AG09319 (cell line): ENCODE measurements around the gene CNR2.
A peak's percentile ranks its signal among the peaks of the same experiment; 100 is the strongest.
"Not testable (repeated sequence)": the region's sequence is repeated elsewhere in the genome, so short reads cannot be mapped to it uniquely, and the experiment has no call there.

Experiments used
- DNase-seq: peaks from one replicate; pipeline ENCODE4 v3.0.0-alpha.2; 2010; ENCODE audit warnings: low read depth; ENCODE audit errors: extremely low read depth
- CTCF ChIP-seq: IDR thresholded peaks from 2 replicates; pipeline ENCODE4 v1.5.1; 2011; ENCODE audit warnings: low read depth, mild to moderate bottlenecking, inconsistent platforms, low read length, moderate library complexity

CNR2 gene

DNA sequence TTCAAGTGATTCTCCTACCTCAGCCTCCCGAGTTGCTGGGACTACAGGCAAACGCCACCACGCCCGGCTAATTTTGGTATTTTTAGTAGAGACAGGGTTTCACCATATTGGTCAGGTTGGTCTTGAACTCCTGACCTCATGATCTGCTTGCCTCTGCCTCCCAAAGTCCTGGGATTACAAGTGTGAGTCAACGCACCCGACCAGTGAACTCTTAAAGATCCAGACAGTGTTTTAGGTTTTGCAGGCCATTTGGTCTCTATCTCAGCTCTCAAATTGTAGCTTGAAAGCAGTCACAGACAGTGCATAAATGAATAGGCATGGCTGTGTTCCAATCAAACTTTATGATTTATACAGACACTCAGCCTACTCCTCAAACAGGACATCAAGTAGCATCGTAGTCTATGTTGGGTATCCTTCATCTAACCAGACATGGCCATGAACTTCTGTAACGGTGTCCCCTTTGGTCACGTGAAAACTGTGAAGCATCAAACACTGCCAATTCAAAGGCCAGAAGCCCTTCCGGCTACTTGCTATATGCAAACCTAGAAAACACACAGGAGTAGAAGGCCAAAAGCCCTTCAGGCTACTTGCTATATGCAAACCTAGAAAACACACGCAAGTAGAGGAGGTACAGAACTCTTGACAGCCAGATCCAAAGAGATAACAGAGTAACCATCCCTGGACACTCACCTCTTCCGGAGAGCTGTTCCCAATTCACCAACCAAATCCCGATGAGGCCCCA, 48.2 kb downstream of the CNR2 start:
- no peak for DNase-seq

GRCh38 chr1:23862640-23863039, 50.5 kb downstream of the CNR2 start:
- no peak for DNase-seq
- no peak for TF ChIP-seq CTCF

More for the DNA sequence above, 48.2 kb downstream of the CNR2 start:
- no peak for TF ChIP-seq CTCF

DNA sequence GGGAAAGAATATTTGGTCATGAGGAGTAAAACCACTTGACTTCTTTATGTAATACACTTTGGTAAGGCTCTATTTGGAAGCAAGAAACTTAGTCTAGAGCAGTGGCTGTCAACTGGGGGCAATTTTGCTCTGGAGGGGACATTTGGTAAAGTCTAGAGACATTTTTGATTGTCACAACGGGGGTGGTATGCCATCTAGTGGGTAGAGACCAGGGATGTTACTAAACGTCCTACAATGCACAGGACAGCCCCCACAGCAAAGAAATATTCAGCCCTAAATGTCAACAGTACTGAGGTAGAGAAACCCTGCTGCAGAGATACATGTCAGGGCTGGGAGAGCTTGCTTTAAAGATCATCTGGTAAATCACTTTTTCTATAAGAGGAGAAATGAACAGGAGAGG, 58.6 kb downstream of the CNR2 start:
- no peak for DNase-seq
- TF ChIP-seq CTCF, result peak; percentile 19

DNA sequence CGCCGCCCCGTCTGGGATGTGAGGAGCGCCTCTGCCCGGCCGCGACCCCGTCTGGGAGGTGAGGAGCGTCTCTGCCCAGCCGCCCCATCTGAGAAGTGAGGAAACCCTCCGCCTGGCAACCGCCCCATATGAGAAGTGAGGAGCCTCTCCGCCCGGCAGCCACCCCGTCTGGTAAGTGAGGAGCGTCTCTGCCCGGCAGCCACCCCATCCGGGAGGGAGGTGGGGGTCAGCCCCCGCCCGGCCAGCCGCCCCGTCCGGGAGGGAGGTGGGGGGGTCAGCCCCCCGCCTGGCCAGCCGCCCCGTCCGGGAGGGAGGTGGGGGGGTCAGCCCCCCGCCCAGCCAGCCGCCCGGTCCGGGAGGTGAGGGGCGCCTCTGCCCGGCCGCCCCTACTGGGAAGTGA, 60.0 kb downstream of the CNR2 start:
- DNase-seq, result not testable (repeated sequence)

DNA sequence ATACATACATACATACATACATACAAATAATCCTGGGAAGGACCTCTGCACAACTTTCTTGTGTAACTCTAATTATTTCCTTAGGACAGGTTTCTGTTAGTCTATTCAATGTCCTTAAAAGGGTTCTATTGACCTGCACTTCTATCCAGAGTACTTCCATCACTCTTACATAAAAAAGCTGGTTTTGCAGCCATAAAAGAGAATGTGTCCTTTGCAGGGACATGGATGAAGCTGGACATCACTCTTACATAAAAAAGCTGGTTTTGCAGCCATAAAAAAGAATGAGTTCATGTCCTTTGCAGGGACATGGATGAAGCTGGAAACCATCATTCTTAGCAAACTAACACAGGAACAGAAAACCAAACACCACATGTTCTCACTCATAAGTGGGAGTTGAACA, 61.8 kb downstream of the CNR2 start:
- DNase-seq, result not testable (repeated sequence)

GRCh38 chr1:23848673-23849616, 64.2 kb downstream of the CNR2 start:
- no peak for DNase-seq
- no peak for TF ChIP-seq CTCF

DNA sequence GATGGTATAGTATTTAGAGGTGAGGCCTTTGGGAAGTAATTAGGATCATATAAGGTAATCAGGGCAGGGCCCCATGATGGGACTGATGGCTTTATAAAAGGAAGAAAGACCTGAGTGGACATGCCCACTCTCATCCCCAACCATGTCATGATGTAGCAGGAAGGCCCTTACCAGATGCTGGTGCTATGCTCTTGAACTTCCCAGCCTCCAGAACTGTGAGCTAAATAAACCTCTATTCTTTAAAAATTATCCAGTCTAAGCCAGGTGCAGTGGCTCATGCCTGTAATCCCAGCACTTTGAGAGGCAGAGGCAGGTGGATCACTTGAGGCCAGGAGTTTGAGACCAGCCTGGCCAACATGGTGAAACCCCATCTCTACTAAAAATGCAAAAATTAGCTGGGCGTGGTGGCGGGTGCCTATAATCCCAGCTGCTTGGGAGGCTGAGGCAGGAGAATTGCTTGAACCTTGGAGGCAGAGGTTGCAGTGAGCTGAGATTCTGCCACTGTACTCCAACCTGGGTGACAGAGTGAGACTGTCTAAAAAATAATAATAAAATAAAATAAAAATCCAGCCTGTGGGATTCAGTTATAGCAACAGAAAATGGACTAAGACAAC, 65.6 kb downstream of the CNR2 start:
- DNase-seq, result not testable (repeated sequence)

DNA sequence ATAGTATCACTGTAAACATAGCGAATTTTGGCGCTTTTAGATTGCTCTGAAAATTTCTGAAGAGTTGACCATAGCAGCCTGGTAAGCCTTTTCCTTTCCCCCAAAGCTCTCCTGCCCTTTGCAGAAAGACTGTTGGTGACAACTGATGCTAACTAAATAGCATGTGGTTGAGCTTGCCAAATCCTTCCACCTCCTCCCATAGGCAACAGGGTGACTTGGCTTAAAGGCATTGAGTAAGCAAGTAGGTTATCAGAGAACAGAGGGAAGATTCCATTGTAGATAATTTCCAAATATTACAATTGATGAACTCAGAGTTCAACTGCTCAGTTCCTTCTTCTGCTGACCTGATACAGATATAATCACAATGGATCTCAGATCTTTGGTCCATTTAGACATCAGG, 68.0 kb downstream of the CNR2 start:
- TF ChIP-seq CTCF, result no peak
- no peak for DNase-seq
